SU-DHL-6 (cell line): ENCODE data around the gene WDR13.
A peak's percentile ranks its signal among the peaks of the same experiment; 100 is the strongest.
"Not testable (repeated sequence)": the region's sequence is repeated elsewhere in the genome, so short reads cannot be mapped to it uniquely, and the experiment has no call there.

ENCODE experiments used
- H2AFZ ChIP-seq: fragments of 200-600 bp; sonication (generic); 2 replicates; pipeline ENCODE4 v1.6.1; 2014; ENCODE audit warnings: low read depth, mild to moderate bottlenecking, moderate library complexity, mixed read lengths, antibody characterized with exemption, low read length; ENCODE audit not compliant: severe bottlenecking
- H3F3A ChIP-seq: fragments of 200-600 bp; shearing (Covaris generic); 2 replicates; pipeline ENCODE4 v1.6.0; 2016; ENCODE audit warnings: antibody characterized with exemption, mild to moderate bottlenecking; ENCODE audit not compliant: insufficient read depth
- H3K27ac ChIP-seq: fragments of 200-600 bp; sonication (generic); 2 replicates; pipeline ENCODE4 v1.5.1; 2016; ENCODE audit warnings: low read depth, mild to moderate bottlenecking, low read length, moderate library complexity, mixed read lengths
- H3K27me3 ChIP-seq: fragments of 200-600 bp; sonication (generic), shearing (Covaris generic); 2 replicates; pipeline ENCODE4 v1.6.0; 2014; ENCODE audit warnings: mild to moderate bottlenecking, low read length
- H3K36me3 ChIP-seq: fragments of 200-600 bp; sonication (generic); 2 replicates; pipeline ENCODE4 v1.6.1; 2014; ENCODE audit warnings: mild to moderate bottlenecking, low read length, mixed read lengths
- H3K4me2 ChIP-seq: fragments of 300-600, 200-600 bp; shearing (Covaris generic), sonication (generic); 2 replicates; pipeline ENCODE4 v1.6.0; 2014; ENCODE audit warnings: low read length, low read depth, mild to moderate bottlenecking; ENCODE audit not compliant: poor library complexity, severe bottlenecking
- H3K4me3 ChIP-seq: fragments of 200-600 bp; sonication (generic); 2 replicates; pipeline ENCODE4 v1.5.1; 2014; ENCODE audit warnings: antibody characterized with exemption, low read length, mild to moderate bottlenecking, mixed read lengths; ENCODE audit not compliant: insufficient read depth, poor library complexity, severe bottlenecking
- H3K79me2 ChIP-seq: fragments of 200-600 bp; sonication (generic); 2 replicates; pipeline ENCODE4 v1.6.1; 2014; ENCODE audit warnings: mild to moderate bottlenecking, low read length, moderate library complexity; ENCODE audit not compliant: insufficient read depth
- H3K9ac ChIP-seq: fragments of 200-600 bp; sonication (generic); 2 replicates; pipeline ENCODE4 v1.7.0; 2014; ENCODE audit warnings: mild to moderate bottlenecking, low read length
- H3K9me2 ChIP-seq: fragments of 200-600 bp; sonication (generic); replicated peaks from 2 replicates; pipeline ENCODE4 v1.6.1; 2014; ENCODE audit warnings: low read length; ENCODE audit not compliant: insufficient read depth
- H3K9me3 ChIP-seq: fragments of 200-600 bp; sonication (generic); 2 replicates; pipeline ENCODE4 v1.6.1; 2014; ENCODE audit warnings: low read length, mixed read lengths; ENCODE audit not compliant: insufficient read depth
- H4K20me1 ChIP-seq: fragments of 200-600 bp; sonication (generic); 2 replicates; pipeline ENCODE4 v1.6.1; 2014; ENCODE audit warnings: low read depth, mild to moderate bottlenecking, antibody characterized with exemption, low read length, moderate library complexity, mixed read lengths
- EZH2phosphoT487 ChIP-seq: fragments of 200-600 bp; sonication (generic), shearing (Covaris generic); conservative IDR thresholded peaks from 2 replicates; pipeline ENCODE4 v1.6.1; 2018; ENCODE audit warnings: mild to moderate bottlenecking, antibody characterized with exemption, low read length, moderate library complexity, mixed read lengths
- TF ChIP-seq, protein P1 (sequence below): fragments of 200-600 bp; sonication (generic); IDR thresholded peaks from one replicate; pipeline ENCODE4 v1.5.1; 2017; ENCODE audit warnings: antibody characterized with exemption, mild to moderate bottlenecking, low read length, moderate library complexity; ENCODE audit not compliant: insufficient read depth, poor library complexity, severe bottlenecking

Gene WDR13

DNA sequence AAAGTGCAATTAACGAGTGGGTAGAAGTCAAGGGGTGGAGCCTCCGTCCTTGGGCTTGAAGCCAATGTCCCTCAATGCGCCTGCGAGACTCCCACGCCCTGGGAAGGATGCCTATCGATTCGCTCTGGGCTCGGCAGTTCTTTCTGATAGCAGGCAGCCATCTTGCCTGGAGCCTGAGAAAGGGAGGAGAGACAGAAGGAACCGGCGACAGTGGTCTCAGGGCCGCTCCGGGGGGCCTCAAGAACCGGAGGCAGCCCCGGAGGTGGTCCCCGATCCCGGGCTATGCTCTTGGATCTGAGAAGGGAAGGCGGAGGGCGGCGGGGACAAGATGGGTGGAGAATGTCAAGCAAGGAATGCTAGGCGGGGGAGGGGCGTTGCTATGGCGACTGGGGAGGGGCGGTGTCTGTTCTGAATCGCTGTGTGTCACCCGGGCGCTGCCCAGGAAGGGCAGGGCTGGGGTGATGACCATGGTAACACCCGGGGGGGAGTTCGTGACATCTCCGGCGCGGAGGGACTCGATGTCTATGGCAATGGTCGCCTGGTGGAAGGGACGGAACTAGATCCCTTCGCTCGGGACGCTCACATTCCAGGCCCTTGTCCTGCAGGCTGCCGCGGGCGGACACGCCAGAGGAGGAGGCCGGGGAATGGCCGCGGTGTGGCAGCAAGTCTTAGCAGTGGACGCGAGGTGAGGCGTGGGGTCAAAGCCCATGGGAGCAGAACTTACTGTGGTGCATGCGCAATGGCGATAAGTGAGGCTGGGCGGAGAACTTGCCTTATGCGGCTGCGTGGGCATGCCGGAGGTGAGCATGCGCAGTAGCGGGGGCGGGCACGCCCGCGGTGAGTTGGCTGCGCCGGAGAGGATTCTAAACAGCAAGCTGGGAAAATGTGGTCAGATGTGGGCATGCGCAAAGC is at the start of gene WDR13:
Gene WDR13, plus strand, starts transcription at position 140 of the 912 bp plus-strand sequence. Its CDS starts 505 bp downstream, at position 645.
- H3K4me2 ChIP-seq: peak within 1 kb of the TSS; percentile 53
- peak within 1 kb of the TSS; percentile 82 for H3K9ac ChIP-seq
- peak within 1 kb of the TSS; percentile 66 for H3K27ac ChIP-seq
- no peaks in the 10 kb centered on the region for H3K27me3 ChIP-seq
- peak within 1 kb of the TSS; percentile 66 for H3K4me3 ChIP-seq
- no peaks in the 10 kb centered on the region for H3K79me2 ChIP-seq
- no peaks in the 10 kb centered on the region for H3F3A ChIP-seq
- no peaks in the 10 kb centered on the region for H3K9me3 ChIP-seq
- TF ChIP-seq EZH2phosphoT487: no peak
- TF ChIP-seq, protein P1, sequence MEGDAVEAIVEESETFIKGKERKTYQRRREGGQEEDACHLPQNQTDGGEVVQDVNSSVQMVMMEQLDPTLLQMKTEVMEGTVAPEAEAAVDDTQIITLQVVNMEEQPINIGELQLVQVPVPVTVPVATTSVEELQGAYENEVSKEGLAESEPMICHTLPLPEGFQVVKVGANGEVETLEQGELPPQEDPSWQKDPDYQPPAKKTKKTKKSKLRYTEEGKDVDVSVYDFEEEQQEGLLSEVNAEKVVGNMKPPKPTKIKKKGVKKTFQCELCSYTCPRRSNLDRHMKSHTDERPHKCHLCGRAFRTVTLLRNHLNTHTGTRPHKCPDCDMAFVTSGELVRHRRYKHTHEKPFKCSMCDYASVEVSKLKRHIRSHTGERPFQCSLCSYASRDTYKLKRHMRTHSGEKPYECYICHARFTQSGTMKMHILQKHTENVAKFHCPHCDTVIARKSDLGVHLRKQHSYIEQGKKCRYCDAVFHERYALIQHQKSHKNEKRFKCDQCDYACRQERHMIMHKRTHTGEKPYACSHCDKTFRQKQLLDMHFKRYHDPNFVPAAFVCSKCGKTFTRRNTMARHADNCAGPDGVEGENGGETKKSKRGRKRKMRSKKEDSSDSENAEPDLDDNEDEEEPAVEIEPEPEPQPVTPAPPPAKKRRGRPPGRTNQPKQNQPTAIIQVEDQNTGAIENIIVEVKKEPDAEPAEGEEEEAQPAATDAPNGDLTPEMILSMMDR: no peak
- no peaks in the 10 kb centered on the region for H4K20me1 ChIP-seq
- no peaks in the 10 kb centered on the region for H3K36me3 ChIP-seq
- H2AFZ ChIP-seq: peak within 1 kb of the TSS; percentile 78
- no peaks in the 10 kb centered on the region for H3K9me2 ChIP-seq

DNA sequence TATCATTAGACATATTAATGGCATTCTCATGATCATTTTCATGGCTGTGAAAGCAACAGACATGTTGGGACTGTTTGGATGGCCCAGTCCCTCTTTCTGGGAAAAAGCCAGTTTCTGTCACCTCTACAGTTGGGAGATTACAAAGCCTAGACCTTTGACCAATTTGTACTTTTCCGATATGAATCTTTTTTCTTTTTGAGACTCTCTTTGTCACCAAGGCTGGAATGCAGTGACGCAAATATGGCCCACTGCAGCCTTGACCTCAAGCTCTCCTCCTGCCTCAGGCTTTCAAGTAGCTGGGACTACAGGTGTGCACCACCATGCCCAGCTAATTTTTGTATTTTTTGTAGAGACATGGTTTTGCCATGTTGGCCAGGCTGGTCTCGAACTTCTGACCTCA is 48.4 kb upstream of the WDR13 start:
- Histone ChIP-seq H3K27ac (no peak overlapping the region), H3K4me2 (no peak overlapping the region), H3F3A (no peaks in the 10 kb centered on the region), H2AFZ (no peak overlapping the region), H3K4me3 (no peak overlapping the region), H3K9me2 (no peaks in the 10 kb centered on the region), H3K36me3 (no peaks in the 10 kb centered on the region), H3K27me3 (no peaks in the 10 kb centered on the region), H4K20me1 (no peaks in the 10 kb centered on the region), H3K79me2 (no peaks in the 10 kb centered on the region), H3K9ac (no peak overlapping the region), H3K9me3 (no peaks in the 10 kb centered on the region)
- no peak for TF ChIP-seq EZH2phosphoT487
- TF ChIP-seq, protein P1: no peak

DNA sequence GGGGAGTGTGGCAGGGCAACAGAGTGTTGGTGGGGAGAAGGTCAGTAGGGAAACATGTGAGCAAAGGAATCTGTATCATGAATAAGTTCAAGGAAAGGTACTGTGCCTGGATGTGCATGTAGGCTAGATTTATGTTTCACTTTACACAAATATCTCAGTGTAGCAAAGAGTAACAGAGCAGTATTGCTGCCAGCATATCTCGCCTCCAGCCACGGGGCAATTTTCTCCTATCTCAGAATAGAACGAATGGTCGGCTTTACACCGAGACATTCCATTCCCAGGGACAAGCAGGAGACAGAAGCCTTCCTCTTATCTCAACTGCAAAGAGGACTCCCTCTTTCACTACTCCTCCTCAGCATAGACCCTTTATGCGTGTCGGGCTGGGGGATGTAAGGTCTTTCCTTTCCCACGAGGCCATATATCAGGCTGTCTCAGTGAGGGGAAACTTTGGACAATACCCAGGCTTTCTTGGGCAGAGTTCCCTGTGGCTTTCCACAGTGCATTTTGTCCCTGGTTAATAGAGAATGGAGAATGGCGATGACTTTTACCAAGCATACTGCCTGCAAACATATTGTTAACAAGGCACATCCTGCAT is 41.5 kb upstream of the WDR13 start:
- H3K9ac ChIP-seq, H3K27ac ChIP-seq, H4K20me1 ChIP-seq, H3K36me3 ChIP-seq, H3K79me2 ChIP-seq, H2AFZ ChIP-seq, H3K4me3 ChIP-seq, H3K27me3 ChIP-seq, H3K9me3 ChIP-seq, H3F3A ChIP-seq, H3K4me2 ChIP-seq, H3K9me2 ChIP-seq: not testable (repeated sequence)

DNA sequence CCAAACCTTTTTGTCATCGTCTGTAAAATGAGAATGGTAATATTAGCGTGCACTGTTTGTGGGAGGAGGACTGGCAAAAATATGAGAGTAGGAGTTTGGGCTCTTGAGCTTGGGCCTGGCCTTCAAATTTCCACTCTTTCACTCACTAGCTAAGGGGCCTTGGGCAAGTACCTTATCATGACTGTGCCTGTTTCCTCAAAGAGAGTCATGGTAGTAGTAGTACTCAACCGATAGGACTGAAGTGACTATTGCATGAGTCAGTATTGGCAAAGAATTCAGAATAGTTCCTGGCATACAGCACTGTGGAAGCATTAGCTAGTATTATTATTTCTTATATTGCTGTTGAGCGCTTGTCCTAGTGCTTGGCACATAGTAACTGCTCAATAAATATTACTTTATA is 39.0 kb upstream of the WDR13 start:
- Histone ChIP-seq H3K4me2 (no peak overlapping the region), H3K9ac (no peak overlapping the region), H3K27me3 (no peaks in the 10 kb centered on the region), H3K9me2 (no peaks in the 10 kb centered on the region), H3K27ac (no peak overlapping the region), H3F3A (no peaks in the 10 kb centered on the region), H2AFZ (no peak overlapping the region), H3K79me2 (no peaks in the 10 kb centered on the region), H3K4me3 (no peak overlapping the region), H3K9me3 (no peaks in the 10 kb centered on the region), H4K20me1 (no peaks in the 10 kb centered on the region), H3K36me3 (no peaks in the 10 kb centered on the region)
- no peak for TF ChIP-seq EZH2phosphoT487
- TF ChIP-seq, protein P1: no peak
